Measurements from ENCODE around the gene RCC2.

DNA sequence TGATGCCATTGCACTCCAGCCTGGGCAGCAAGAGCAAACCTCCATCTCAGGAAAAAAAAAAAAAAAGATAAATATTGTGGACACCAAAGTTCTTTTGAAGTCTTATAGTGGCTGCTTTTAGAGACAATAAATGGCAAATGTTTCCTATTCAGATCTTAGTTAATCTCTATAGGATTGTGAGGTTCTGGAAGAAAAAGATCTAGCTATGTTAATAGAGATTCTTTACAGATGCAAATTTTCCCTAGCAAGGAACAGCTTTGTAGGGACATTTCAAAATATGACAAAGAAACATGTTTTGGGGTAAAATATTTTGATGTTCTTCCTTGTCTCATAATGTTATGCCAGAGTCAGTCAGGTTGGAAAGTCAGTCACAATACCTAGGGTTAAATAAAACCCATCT, 24.5 kb upstream of the RCC2 start:
- TF ChIP-seq MXI1 (IDR thresholded peaks at IDR 0.05; ENCODE audit: borderline replicate concordance, low read depth, low read length) (no peak), NFE2L2 (IDR thresholded peaks at IDR 0.05; ENCODE audit: low read depth, low read length) (no peak), POLR2A (IDR thresholded peaks at IDR 0.05; ENCODE audit: low read depth, low read length) (no peak), CHD1 (IDR thresholded peaks at IDR 0.05; ENCODE audit: low read depth, low read length) (no peak)
- TF ChIP-seq, protein P1, sequence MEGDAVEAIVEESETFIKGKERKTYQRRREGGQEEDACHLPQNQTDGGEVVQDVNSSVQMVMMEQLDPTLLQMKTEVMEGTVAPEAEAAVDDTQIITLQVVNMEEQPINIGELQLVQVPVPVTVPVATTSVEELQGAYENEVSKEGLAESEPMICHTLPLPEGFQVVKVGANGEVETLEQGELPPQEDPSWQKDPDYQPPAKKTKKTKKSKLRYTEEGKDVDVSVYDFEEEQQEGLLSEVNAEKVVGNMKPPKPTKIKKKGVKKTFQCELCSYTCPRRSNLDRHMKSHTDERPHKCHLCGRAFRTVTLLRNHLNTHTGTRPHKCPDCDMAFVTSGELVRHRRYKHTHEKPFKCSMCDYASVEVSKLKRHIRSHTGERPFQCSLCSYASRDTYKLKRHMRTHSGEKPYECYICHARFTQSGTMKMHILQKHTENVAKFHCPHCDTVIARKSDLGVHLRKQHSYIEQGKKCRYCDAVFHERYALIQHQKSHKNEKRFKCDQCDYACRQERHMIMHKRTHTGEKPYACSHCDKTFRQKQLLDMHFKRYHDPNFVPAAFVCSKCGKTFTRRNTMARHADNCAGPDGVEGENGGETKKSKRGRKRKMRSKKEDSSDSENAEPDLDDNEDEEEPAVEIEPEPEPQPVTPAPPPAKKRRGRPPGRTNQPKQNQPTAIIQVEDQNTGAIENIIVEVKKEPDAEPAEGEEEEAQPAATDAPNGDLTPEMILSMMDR (conservative IDR thresholded peaks at IDR 0.05; ENCODE audit: low read depth, low read length), result no peak
